Heart left ventricle (tissue), 16 donors: Measurements from ENCODE around the gene IL1RAPL1. TPM values are rescaled to one million over a fixed set of nuclear protein-coding genes. Genes with fewer than 3 reads are reported as not detected.

Experiments
- ATAC-seq, 4 donors: fragments of 200-7000 bp; cut with Tn5 transposase; one replicate each; pipeline ENCODE4 v1.9.1; 2020 to 2022; ENCODE audit warnings: moderate library complexity in 4 of 4, mild to moderate bottlenecking in 3 of 4, moderate number of reproducible peaks in 1 of 4
- DNase-seq, 5 donors: peaks; one replicate each; pipeline ENCODE4 v3.0.0-alpha.2; 2020
- H3K27ac ChIP-seq, 12 donors: fragments of 200-600 bp; sonication (generic) in 4 of 12; one replicate each; pipeline versions ENCODE4 v1.5.0 to v1.8.0; 2016 to 2022; ENCODE audit warnings: mild to moderate bottlenecking in 2 of 12
- H3K27me3 ChIP-seq, 9 donors: fragments of 200-600 bp; sonication (generic) in 2 of 9; one replicate each; pipeline versions ENCODE4 v1.5.1 to v1.8.0; 2016 to 2022; ENCODE audit warnings: mild to moderate bottlenecking in 3 of 9
- H3K36me3 ChIP-seq, 9 donors: fragments of 200-600 bp; sonication (generic) in 2 of 9; one replicate each; pipeline versions ENCODE4 v1.5.0 to v1.8.0; 2018 to 2022; ENCODE audit warnings: mild to moderate bottlenecking in 2 of 9
- H3K4me1 ChIP-seq, 12 donors: fragments of 200-600 bp; sonication (generic) in 4 of 12; one replicate each; pipeline versions ENCODE4 v1.5.0 to v1.8.0; 2016 to 2022; ENCODE audit warnings: mild to moderate bottlenecking in 3 of 12
- H3K4me3 ChIP-seq, 12 donors: fragments of 200-600 bp; sonication (generic) in 4 of 12; one replicate each; pipeline versions ENCODE4 v1.5.0 to v1.8.0; 2017 to 2022; ENCODE audit warnings: mild to moderate bottlenecking in 9 of 12, moderate library complexity in 4 of 12
- H3K9me3 ChIP-seq, 12 donors: fragments of 200-600 bp; sonication (generic) in 4 of 12; one replicate each; pipeline versions ENCODE4 v1.5.0 to v1.8.0; 2016 to 2022; ENCODE audit warnings: mild to moderate bottlenecking in 1 of 12
- POLR2A ChIP-seq, 2 donors: fragments of 450-650 bp; IDR thresholded peaks; one replicate each; pipeline ENCODE4 v1.6.1; 2017; ENCODE audit warnings: antibody characterized with exemption in 2 of 2, mild to moderate bottlenecking in 2 of 2, moderate library complexity in 2 of 2
- WGBS, 4 donors: extraction: QIAGEN DNeasy Blood & Tissue Kit in 2 of 4; methylation state at CpG; one replicate each; pipeline versions ENCODE4 v1.1.5 to v1.1.7; 2013 to 2018; 5-methylcytosine and 5-hydroxymethylcytosine counted together
- intact Hi-C, 10 donors: fragments of 100-400 bp; cut with DNase I; formaldehyde crosslinking; loops; one replicate each; pipeline versions ENCODE4 v1.11.1 to v1.14.2; 2022
- polyA plus RNA-seq, 2 donors: library from polyadenylated mRNA; stranded (reverse); fragments of 200-250 nt; gene quantifications; one replicate each; pipeline ENCODE4 v1.2.3, GENCODE V29; 2013
- total RNA-seq, 9 donors: library from RNA; depleted of rRNA in 2 of 9; stranded (reverse); fragments of >200 nt in 2 of 9; fragmentation: NEBNext Ultra II Directional in 3 of 9; extraction: Animal tissue kit (Norgen Biotek cat#: 25700) in 3 of 9; gene quantifications; one replicate each; pipeline versions ENCODE4 v1.1.0 to v1.2.4, GENCODE V29; 2016 to 2023
- TF ChIP-seq, protein P1 (sequence below), 12 donors: fragments of 200-600 bp; sonication (generic) in 4 of 12; IDR thresholded peaks; one replicate each; pipeline versions ENCODE4 v1.5.0 to v1.8.0; 2018 to 2022; ENCODE audit warnings: antibody characterized with exemption in 12 of 12, mild to moderate bottlenecking in 5 of 12
- donor health status: ischemic (EF 13 %, LVEDD 7.1; RV severe dilation, severe dysfunction).
- donor health status: healthy with polysubstance abuse.
- donor health status: DM: no; HTN: yes; CAD: no.
- donor health status: DM: no; HTN: no; CAD: no.
- donor health status: ischemic (EF 25% LVEDD 6.9; RV normal size, moderate dysfunction).
- donor health status: ischemic (EF 25% LVEDD 5.7; RV mildly dilated, moderate dysfunction).
- donor health status: healthy.
- donor health status: DM: yes; HTN: yes; CAD: no.
- donor health status: ischemic (EF 35%, LVEDD 5.7; RV mildly dilated, moderate dysfunction).
- donor health status: nonischemic (EF 11% LVEDD 7.7; RV severe dilation, severe dysfunction).
- donor health status: DM: yes; HTN: yes; CAD: no.
- donor health status: PGD.
- donor health status: ischemic (EF 29% LVEDD 5.4; RV normal size, mild dysfunction).
- donor health status: nonischemic (EF 23%, LVEDD 6.1; RV moderate dilation, normal function).

IL1RAPL1 gene
- total and polyA plus RNA-seq, 11 donors: 0.42 to 4.7 (median 2.3) TPM

DNA sequence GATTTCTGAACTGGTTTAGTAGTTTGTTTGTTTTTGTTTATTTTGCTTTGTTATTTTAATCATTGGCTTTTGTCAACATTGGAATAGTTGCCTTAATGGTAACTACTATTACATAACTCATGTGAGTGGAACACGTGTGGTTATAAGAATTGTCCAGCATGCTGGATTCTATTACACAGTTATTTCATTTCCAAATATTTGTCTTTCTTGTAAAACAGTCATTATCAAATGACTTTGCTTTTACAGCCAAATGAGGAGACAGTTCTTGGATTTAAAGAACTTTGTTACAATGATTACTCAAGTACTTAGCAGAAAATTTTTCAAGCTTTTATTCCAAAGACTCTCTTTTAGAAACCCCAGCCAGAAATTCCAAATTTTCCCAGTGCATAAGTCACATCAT lies 1112.0 kb downstream of the IL1RAPL1 start:
- intact Hi-C loops: loop anchor here in 1 of 10 donors (1.0 kb wide), 1 partner anchor 18 kb away; no protein-coding TSS in a partner anchor

DNA sequence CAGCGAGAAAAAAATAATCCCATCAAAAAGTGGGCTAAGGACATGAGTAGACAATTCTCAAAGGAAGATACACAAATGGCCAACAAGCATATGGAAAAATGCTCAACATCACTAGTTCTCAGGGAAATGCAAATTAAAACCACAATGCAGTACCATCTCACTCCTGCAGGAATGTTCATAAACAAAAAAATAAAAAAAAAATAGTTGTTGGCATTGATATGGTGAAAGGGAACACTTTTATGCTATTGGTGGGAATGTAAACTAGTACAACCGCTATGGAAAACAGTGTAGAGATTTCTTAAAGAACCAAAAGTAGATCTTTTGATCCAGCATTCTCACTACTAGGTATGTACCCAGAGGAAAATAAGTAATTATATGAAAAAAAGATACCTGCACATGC lies 1119.8 kb downstream of the IL1RAPL1 start:
- WGBS, 4 donors: 85 to 96% (median 90%) methylated on average over 2 of the region's 2 CpGs
- intact Hi-C loops: no loop called here
- TF ChIP-seq, protein P1, sequence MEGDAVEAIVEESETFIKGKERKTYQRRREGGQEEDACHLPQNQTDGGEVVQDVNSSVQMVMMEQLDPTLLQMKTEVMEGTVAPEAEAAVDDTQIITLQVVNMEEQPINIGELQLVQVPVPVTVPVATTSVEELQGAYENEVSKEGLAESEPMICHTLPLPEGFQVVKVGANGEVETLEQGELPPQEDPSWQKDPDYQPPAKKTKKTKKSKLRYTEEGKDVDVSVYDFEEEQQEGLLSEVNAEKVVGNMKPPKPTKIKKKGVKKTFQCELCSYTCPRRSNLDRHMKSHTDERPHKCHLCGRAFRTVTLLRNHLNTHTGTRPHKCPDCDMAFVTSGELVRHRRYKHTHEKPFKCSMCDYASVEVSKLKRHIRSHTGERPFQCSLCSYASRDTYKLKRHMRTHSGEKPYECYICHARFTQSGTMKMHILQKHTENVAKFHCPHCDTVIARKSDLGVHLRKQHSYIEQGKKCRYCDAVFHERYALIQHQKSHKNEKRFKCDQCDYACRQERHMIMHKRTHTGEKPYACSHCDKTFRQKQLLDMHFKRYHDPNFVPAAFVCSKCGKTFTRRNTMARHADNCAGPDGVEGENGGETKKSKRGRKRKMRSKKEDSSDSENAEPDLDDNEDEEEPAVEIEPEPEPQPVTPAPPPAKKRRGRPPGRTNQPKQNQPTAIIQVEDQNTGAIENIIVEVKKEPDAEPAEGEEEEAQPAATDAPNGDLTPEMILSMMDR (IDR thresholded peaks at IDR 0.05): no peak
- no peak for TF ChIP-seq POLR2A (IDR thresholded peaks at IDR 0.05)

More for the DNA sequence above, 1112.0 kb downstream of the IL1RAPL1 start:
- Histone ChIP-seq H3K27me3 (no peaks in the 10 kb centered on the region), H3K9me3 (no peaks in the 10 kb centered on the region), H3K36me3 (no peaks in the 10 kb centered on the region), H3K27ac (no peak overlapping the region), H3K4me1 (no peaks in the 10 kb centered on the region), H3K4me3 (no peak overlapping the region)
- no peak for ATAC-seq
- 43 to 61% (median 50%) methylated on average over 1 of the region's 1 CpG for WGBS, 4 donors
- no peak for DNase-seq
- TF ChIP-seq POLR2A (IDR thresholded peaks at IDR 0.05): no peak
- TF ChIP-seq, protein P1 (IDR thresholded peaks at IDR 0.05): no peak

DNA sequence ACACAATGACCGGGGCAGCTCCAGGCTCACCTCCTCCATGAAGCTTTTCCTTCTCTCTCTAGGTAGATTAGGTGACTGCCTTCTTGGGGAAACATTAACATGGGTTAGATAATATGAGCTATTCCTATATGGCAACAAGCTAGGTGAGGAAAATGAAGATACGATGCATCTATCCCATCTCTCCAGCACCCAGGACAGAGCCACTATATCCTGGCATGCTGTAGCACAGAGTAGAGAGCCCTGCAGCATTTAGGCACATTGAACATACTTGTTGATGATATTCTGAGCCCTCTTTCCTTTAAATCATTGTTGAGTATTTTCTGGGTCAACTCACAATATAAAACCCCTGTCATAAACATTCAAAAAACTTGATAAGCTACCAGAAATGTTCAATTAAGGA lies 1133.9 kb downstream of the IL1RAPL1 start:
- Histone ChIP-seq H3K9me3 (no peaks in the 10 kb centered on the region), H3K27me3 (no peaks in the 10 kb centered on the region), H3K27ac (no peak overlapping the region), H3K4me1 (no peaks in the 10 kb centered on the region), H3K4me3 (no peak overlapping the region), H3K36me3 (no peaks in the 10 kb centered on the region)
- no peak for DNase-seq
- TF ChIP-seq POLR2A (IDR thresholded peaks at IDR 0.05): no peak
- TF ChIP-seq, protein P1 (IDR thresholded peaks at IDR 0.05): no peak
- intact Hi-C loops: no loop called here
- ATAC-seq: no peak
- 72 to 95% (median 82%) methylated on average over 2 of the region's 2 CpGs for WGBS, 4 donors

More for the DNA sequence above, 1119.8 kb downstream of the IL1RAPL1 start:
- peaks cover 0 to 15% (median 1%) of the 10 kb centered on the region in 12 donors for H3K9me3 ChIP-seq
- no peak for DNase-seq
- no peak for ATAC-seq
- H3K36me3 ChIP-seq: no peaks in the 10 kb centered on the region
- H3K4me1 ChIP-seq: no peaks in the 10 kb centered on the region
- H3K4me3 ChIP-seq: no peak overlapping the region
- H3K27ac ChIP-seq: no peak overlapping the region
- no peaks in the 10 kb centered on the region for H3K27me3 ChIP-seq

DNA sequence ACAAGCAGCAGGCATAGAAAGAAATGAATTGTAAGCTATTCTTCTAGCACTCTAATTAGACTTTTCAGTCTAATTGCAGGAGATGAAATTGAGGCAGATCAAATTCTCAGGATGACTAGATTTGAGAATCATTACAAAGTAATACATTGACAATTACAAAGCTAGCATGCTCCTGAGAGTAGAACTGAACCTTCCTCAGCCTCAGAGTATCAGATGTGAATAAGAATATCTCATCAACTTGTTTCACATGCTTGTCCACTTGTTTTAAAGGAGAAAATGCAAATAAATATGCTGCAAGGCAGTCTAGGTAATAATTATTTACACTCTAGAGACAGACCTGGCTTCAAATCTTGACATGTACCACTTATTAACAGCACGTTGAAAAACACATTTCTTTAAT lies 1137.1 kb downstream of the IL1RAPL1 start:
- H3K4me3 ChIP-seq: no peak overlapping the region
- H3K4me1 ChIP-seq: no peaks in the 10 kb centered on the region
- H3K27ac ChIP-seq: no peak overlapping the region
- intact Hi-C loops: no loop called here
- 34 to 64% (median 52%) methylated on average over 1 of the region's 1 CpG for WGBS, 4 donors
- no peaks in the 10 kb centered on the region for H3K27me3 ChIP-seq
- no peaks in the 10 kb centered on the region for H3K36me3 ChIP-seq
- ATAC-seq: no peak
- no peaks in the 10 kb centered on the region for H3K9me3 ChIP-seq
- no peak for DNase-seq
- TF ChIP-seq, protein P1 (IDR thresholded peaks at IDR 0.05): no peak
- no peak for TF ChIP-seq POLR2A (IDR thresholded peaks at IDR 0.05)
